ENCODE data around the gene ADRA2B.
"Not testable (repeated sequence)": the region's sequence is repeated elsewhere in the genome, so short reads cannot be mapped to it uniquely, and the experiment has no call there.

The ADRA2B gene

DNA sequence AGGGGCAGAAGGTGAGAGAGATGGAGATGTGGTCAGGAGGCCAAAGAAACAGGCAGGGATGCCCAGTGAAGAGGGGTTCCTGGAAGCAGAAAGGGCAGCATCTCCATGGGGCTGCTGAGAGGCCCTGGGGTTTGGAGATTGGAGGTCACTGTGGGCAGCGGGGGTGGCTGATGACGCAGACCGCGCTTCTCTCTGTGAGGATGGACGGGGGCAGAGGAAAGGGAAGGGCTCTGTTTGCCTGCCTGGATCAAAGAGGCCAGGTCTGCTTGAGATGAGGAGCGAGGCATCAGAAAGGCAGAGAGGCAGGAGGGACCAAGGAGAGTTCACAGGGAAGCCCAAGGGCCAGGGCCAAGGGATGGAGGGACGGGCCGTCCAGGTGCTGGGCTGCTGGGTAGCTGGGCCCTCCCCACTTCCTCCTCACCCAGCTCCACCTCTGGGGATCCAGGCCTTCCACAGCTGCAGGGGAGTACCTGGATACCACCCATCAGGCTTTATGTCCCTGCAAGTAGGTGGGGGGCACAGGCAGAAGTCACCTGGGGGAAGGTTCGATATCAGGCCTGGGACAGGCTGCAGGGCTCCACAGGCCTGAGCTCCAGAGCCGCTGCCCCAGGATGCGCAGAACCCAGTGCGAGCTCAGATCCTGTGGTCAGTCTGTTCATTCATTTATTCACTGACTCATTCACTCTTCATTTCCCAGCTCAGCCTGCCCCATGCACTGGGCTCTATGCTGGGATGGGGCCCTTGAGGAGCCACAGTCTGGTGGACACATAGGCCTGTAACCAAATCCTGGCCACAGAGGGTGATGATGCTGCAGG lies 30.6 kb downstream of the ADRA2B start:
- no peak for DNase-seq

DNA sequence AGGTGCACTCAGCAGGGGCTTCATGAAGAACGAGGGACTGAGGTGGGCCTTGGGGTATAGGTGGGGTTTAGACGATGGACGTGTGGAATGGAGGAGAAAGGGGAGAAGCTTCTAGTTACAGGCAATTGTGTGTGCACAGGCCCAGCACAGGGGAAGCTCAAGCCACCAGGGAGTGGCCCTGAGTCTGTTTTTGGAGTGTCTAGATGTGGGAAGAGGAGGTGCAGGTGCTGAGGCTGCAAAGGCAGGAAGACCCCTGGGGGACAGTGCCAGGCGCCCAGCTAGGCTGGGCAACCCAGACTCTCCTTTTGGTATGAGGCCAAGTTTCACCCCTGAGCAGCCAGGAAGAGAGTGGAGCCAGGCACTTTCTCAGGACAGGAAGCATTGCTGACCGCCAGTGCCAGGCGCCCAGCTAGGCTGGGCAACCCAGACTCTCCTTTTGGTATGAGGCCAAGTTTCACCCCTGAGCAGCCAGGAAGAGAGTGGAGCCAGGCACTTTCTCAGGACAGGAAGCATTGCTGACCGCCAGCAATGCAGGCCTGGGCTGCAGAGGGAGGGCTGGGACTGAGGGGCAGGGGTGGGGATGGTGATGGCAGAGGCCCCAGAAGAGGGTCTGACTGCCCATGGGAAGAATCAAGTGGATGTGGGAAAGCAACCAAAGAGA lies 31.4 kb downstream of the ADRA2B start:
- not testable (repeated sequence) for DNase-seq

DNA sequence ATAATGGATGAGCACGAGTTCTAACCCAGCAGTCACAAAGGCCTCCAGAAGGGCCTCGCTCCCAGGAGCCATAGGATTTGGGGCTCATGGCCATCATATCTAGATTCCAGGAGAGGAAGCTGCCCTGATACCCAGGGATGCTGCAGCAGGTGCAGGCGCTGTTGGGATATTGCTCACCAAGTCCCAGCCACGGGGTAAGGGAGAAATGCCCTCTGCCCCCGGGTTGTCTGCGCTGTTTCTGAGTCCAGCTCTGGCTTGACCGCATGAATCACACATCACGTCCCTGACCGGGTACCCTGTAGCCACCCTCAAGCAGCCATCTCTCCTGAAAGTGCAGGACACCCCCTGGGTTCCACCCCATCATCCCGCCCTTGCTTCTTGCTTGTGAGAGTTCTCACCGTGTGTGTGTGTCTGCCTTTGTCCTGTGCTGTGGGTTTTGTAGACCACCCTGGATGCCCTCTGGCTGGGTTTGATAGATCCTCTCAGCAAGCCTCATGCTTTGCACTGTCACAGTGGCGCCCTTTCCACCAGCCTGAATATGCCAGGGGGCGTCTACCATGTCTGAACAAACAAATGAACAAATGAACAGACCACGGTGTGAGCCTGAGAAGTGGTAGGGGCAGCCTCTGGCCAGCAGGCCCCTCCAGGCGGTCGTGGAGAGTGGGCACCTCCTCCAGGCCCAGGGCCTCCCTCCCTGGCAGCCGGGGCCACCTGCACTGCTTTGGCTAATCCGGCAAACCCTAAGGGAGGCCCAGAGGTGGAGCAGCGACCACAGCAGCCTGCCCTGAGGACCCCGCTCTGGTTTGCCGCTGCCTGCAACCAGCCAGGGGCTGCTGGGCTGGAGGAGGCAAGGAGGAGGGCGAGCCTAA lies 32.1 kb downstream of the ADRA2B start:
- no peak for DNase-seq

DNA sequence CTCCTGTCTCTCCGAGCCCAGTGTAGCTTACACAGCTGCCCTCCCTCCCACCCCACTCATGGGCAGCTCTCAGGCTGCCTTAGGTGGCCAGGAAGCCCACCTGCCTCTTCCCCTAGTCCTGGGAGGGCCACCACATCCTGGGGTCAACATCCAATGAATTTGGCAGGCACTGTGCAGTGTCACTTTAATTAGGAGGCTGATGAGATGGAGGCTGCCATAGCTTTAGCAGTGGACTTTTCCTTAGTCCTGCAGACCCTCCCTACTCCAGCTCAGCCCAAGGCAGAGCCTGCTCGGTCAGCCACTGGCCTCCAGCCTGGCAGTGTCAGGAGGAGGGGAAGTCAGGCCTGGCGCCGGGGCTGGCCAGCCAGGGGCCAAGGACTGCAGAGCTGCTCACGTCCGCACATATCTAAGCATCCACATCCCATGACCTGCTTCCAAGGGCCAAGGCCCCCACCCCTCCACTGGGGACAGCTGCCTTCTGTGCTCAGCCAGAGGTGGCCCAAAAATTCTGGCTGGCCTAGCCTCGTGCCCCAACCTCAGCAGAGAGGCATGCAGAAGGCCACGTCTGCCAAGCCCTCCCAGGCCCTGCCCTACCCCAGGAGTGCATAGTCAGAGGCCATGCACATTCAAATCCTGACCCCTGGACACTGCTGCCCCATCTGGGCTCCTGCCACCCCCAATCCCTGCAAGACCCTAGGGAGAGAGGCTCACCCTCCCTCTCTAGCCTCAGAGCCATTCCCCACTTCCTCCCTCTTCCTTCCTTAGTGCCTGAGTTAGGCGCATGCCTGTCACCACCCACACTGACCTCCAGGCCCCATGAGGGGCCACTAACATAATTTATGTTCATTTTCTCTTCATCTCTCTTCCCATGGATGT lies 33.1 kb downstream of the ADRA2B start:
- DNase-seq, result no peak

DNA sequence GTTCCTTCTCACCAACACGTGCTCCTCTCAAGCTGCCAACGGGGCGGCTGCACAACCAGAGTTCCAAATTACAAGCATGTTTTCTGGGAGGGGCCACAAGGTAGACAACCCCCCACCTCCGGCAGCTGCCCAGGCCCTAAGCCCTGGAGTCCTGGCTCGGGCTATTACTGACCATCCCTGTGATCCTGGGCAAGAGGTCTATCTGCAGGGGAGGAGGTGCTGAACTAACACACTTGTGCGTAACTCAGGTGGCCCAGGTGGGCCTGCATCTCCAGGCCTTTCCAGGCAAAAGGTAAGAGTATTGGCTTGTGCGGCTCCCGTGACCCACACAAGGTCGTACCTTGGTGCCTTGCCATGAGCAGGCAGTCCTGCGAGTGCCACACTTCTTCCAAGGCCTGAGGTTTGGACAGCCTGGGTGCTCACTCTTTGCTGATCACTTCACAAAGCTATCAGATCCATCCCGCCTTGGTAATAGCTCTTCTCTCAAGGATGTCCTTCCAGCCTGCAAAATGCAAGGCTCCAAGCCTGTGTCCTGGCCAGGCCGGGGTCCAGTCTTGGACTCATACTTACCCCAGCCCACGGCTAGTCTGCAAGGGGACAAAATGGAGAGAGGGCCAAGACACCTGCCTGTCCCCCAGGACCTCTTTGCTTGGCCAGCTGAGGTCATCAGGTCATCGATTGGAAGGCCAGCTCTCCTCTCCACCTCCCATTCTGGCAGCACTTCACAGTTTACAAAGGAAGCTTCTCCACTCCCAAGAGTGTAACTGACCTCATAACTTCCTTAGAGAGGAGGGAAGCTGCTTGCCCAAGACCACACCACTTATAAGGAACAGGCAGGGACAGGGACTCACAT lies 33.9 kb downstream of the ADRA2B start:
- no peak for DNase-seq

DNA sequence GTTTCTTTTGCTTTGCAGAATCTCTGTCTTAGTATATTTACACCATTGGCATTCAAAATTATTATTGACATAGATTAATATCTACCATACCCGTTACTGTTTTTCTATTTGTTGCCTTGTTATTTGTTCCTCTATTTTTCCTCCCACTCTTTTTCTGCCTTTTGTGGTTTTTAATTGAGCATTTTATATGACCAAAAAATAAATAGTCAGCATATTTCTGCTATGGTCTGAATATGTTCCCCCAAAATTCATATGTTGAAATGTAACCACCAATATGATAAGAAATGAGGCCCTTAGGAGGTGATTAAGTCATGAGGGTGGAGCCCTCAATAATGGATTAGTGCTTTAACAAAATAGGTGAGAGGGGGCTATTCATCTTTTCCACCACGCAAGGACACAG lies 35.3 kb downstream of the ADRA2B start:
- no peak for DNase-seq

DNA sequence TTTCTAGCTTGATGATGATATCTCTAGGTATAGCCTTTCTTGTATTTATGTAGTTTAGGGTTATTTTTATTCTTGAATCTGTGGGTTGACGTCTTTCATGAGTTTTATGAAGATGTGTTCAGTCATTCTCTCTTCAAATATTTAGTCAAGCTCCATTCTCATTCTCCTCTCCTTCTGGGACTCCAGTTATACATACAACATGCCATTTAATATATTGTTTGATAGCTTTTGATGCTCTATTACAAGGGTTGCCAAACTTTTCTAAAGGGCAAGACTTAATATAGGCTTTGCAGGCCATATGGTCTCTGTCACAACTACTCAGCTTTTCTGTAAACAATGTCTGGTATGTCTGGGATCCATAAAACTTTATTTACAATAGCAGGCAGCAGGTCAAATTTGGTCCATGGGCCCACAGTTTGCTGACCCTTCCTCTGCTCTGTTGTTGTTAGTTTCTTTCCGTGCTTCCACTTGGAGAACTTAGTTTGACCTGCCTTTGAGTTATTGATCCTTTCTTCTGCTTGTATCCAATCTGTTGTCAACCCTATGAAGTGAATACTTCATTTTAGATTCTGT lies 41.1 kb downstream of the ADRA2B start:
- no peak for DNase-seq

DNA sequence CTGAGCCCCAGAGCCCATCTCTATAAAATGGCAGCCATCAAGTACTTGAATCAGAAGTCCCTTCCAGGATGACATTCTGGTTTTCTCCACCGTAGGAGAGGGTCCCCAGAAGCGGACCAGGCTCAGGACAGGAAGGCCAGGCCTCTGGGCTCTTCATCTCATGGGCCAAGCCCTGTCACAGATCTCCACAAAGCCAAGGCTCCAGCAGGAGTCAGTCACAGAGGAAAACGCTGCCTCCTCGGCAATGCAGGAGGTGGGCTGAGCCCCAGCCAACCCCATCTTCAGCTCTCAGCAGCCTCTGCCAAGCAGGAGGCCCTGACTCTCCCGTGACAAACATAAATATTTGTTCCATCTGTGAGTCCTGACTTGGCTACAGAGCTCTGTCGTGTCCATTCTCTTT lies 42.2 kb downstream of the ADRA2B start:
- no peak for DNase-seq

DNA sequence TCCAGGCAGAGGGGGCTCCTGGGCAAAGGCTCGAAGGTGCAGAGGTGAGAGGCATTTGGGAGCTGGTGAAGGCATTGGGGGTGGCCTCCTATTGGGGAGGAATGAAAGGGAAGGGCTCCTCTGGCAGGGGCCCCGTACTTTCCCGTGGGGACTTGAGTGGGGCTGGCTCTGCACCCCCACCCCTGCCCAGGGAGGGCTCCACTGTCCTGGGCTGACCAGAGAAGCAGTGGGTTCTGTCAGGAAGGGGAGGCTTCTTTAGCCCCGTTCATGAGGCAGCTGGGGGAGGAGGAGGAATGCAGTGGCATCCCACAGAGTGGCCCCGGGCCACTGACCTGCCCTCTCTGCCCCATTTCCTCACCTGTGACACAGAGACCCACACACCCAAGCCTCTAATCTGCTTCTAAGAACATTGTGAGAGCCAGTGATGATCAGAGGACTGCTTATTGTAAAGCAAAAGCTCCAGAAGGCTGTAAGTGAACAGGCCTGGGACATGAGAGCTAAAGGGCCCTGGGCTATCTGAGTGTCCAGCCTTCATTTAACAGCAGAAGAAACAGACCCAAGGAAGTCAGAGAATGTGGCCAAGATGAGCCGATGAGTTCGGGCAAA lies 43.1 kb downstream of the ADRA2B start:
- DNase-seq, result no peak

DNA sequence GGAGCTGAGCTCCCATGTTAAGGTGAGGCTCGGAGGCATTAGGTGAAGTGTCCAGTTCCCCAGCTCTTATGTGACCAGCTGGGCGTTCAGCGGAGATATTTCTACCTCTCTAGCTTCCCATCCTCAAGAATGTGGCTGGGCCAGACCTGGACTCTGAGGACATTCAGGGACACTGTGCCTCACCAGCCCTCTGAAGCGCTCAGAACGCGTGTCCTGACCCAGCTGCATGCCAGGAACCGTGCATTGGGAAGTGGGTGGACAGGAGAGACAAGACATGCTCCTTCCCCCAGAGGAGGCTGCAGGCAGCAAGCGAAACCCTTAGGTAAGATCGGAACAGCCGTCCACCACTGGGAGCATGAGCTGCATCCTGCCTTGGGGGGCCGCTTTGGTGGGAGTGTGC lies 43.6 kb downstream of the ADRA2B start:
- DNase-seq, result no peak

DNA sequence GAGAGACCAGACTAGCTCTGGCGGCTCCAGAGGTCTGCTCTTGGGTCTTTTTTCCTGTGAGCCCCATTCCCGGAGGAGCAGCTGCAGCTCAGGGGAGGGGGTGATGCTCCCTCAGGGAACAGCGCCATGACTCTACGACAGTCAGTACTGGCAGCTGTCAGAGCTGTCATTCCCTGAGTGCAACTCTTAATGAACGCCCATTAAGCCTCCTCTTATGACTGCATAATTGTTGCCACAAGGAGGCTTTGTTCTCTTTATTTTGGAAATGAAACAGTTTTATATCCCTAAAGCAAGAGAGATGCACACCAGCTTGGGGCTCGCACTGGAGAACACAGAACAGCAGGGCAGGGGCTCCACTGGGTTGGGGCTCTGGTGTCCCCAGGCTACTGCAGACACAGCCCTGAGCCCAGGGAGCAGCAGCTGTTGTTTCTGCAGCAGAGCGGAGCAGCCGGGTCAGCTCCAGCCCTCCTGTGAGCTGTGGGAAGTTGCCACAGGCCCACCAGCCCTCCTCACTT lies 44.3 kb downstream of the ADRA2B start:
- not testable (repeated sequence) for DNase-seq

DNA sequence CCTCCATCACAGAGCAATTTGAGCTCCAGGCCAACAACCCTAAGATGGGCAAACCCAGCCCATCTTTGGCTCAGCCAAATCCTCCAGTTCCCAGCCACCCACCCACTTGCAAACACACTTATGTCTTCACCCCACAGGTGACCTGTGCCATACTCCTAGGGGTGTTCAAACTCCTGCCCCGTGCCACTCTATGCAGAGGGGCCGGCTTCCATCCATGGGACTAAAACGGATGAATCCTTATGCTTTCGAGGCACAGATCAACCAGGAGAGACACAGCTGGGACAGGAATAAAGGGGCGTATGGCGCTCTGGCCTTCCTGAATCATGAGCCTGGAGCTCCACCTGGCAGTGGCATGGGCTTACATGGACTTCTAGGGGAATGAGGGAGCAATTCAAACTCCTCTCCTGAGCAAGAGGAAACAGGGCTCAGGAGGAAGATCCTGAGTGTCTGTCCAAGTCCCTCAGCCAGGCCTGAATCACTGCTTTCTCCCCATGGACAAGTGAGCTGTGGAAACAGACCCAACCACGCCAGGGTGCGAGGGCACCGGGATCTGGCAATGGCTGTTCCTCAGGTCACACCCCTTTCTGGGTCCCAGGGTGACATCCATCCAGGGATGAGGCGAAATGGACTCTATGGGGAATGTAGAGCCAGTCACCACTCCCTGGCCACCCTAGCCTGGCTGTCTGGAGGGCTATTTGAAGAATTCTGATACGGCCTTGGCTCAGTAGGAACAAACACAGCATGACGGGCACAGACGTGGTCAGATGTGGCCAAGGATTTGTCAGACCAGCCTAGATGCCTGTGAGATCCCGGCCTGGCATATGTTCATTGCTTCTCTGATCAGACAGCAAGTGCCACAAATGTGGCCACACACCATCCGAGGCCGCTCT lies 45.0 kb downstream of the ADRA2B start:
- not testable (repeated sequence) for DNase-seq

DNA sequence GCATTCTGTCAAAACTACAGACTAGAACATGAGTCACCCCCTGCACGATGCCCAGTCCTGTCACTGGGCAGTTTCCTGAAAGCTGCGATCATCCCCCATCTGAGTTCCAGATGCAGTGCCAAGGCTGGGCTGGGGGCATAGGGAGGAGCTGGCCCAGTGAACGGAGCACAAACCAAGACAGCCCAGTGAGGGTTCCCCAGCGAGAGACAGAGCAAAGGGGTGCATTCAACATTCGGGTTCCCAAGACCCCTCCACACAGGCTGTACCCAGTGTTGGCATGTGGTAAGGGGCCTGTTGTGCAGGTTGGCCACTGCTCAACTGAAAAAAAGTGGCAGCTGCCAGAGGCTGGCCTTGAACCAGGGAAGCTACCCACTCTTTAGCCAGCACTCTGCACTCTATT lies 46.0 kb downstream of the ADRA2B start:
- DNase-seq, result not testable (repeated sequence)

DNA sequence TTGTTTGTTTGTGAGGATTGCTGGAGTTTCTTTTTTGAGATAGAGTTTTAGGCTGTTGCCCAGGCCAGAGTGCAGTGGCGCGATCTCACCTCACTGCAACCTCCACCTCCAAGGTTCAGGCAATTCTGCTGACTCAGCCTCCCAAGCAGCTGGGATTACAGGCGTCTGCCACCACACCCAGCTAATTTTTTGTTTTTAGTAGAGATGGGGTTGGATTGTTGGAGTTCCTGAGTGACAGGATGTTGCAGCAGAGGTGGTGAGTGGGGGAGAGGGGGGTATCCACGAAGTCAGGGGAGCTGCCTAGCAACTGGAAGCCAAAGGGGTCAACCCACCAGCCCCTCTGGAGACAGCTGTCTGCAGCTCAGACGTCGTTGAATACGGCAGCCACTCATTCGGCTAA lies 46.5 kb downstream of the ADRA2B start:
- DNase-seq, result not testable (repeated sequence)

DNA sequence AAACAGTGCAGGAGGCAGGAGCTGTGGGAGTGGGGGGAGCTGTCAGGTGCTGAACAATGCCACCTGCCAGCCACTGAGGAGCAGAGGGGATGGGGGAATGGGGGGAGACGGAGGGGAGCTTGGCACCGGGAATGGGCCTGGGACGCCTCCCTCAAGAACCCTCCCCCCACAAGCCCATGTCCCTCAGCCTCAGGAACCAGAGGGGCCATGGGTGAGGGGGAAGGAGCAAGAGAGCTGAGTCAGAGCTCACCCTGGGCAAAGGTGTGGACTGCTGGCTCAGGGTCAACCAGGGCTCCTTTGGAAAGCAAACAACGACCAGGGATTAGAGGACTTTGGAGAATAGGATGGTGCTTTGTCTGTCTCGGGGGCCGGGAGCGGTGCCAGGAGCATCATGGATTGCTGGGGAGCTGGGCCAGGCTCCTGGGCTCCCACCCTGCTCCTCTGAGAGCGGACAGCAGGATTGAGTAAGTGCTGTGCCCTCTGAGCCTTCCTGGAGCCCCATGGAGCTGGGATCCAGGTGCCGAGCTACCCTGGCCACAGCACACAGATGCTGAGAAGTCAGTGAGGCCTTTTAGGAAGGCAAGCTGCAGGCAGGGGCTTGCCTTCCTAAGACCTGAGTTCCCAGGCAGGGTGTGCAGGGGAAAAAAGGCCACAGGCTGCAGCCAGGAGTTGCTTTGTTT lies 48.3 kb downstream of the ADRA2B start:
- DNase-seq, result not testable (repeated sequence)

DNA sequence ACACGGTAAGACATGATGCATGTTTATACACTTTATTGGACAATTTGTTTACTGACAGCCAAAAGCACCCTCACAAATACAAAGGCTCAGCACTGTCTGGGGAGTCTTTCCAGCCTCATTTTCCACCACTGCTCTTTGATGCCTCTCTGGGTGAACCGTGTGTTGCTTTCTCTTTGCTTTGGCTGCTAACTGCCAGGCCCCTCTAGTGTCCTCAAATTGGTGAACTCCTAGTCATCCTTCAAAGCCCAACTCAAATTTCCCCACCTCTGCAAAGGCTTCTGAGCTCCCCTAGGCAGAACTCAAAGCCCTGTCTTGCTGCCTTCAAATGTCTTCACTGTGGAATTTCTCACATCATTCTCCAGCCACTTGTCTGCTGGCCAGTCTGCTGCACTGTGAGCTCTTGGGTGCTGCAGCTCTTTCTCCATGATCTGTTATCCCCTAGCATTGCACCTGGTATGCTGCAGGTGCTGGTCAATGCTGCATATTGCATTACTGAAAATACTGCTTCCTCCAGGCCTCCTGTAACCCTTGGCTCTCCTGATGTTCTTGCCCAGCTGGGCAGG lies 49.2 kb downstream of the ADRA2B start:
- DNase-seq, result not testable (repeated sequence)

DNA sequence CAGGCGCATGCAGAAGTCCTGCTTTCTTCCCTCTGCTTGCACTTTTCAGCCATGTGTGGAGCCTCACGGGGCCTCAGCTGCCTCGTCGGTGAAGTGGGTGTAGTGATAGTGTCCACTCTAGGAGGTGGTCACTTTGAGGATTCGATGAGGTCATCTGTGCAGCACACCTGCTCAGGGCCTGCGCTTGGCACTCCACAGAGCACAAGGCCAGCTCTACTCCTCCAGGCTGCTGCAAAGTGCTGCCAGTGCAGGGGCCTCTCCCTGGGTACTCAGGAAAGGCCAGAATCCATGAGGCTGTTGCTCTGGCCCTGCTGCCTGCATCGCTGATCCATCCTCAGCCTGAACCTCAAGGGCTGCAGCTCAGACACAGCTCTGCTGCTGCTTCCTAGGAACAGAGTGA lies 49.9 kb downstream of the ADRA2B start:
- not testable (repeated sequence) for DNase-seq

DNA sequence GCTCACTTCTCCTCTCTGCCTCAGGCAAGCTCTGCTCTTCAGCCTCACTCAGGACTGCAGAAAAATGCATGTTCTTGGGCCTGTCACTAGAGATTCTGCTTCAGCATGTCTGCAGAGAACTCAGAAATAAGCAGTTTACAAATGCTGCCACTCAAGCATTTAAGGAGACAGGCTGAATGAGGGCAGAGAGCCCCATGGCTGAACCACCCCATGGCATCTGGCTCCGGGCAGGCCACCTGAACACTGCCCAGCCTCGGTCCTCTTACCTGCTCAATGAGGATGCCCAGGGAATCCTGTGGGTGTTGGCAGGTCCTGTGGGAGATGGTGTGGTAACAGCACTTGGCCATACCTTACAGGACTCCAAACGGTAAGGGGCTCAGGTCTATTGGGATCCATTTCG lies 50.4 kb downstream of the ADRA2B start:
- not testable (repeated sequence) for DNase-seq
